SU-DHL-6 (cell line): ENCODE results near the gene CYBA.

Experiments used
- H2AFZ ChIP-seq: fragments of 200-600 bp; sonication (generic); 2 replicates; pipeline ENCODE4 v1.6.1; 2014; ENCODE audit warnings: low read depth, mild to moderate bottlenecking, moderate library complexity, mixed read lengths, antibody characterized with exemption, low read length; ENCODE audit not compliant: severe bottlenecking
- H3F3A ChIP-seq: fragments of 200-600 bp; shearing (Covaris generic); 2 replicates; pipeline ENCODE4 v1.6.0; 2016; ENCODE audit warnings: antibody characterized with exemption, mild to moderate bottlenecking; ENCODE audit not compliant: insufficient read depth
- H3K27ac ChIP-seq: fragments of 200-600 bp; sonication (generic); 2 replicates; pipeline ENCODE4 v1.5.1; 2016; ENCODE audit warnings: low read depth, mild to moderate bottlenecking, low read length, moderate library complexity, mixed read lengths
- H3K27me3 ChIP-seq: fragments of 200-600 bp; sonication (generic), shearing (Covaris generic); 2 replicates; pipeline ENCODE4 v1.6.0; 2014; ENCODE audit warnings: mild to moderate bottlenecking, low read length
- H3K36me3 ChIP-seq: fragments of 200-600 bp; sonication (generic); 2 replicates; pipeline ENCODE4 v1.6.1; 2014; ENCODE audit warnings: mild to moderate bottlenecking, low read length, mixed read lengths
- H3K4me2 ChIP-seq: fragments of 300-600, 200-600 bp; shearing (Covaris generic), sonication (generic); 2 replicates; pipeline ENCODE4 v1.6.0; 2014; ENCODE audit warnings: low read length, low read depth, mild to moderate bottlenecking; ENCODE audit not compliant: poor library complexity, severe bottlenecking
- H3K4me3 ChIP-seq: fragments of 200-600 bp; sonication (generic); 2 replicates; pipeline ENCODE4 v1.5.1; 2014; ENCODE audit warnings: antibody characterized with exemption, low read length, mild to moderate bottlenecking, mixed read lengths; ENCODE audit not compliant: insufficient read depth, poor library complexity, severe bottlenecking
- H3K79me2 ChIP-seq: fragments of 200-600 bp; sonication (generic); 2 replicates; pipeline ENCODE4 v1.6.1; 2014; ENCODE audit warnings: mild to moderate bottlenecking, low read length, moderate library complexity; ENCODE audit not compliant: insufficient read depth
- H3K9ac ChIP-seq: fragments of 200-600 bp; sonication (generic); 2 replicates; pipeline ENCODE4 v1.7.0; 2014; ENCODE audit warnings: mild to moderate bottlenecking, low read length
- H3K9me2 ChIP-seq: fragments of 200-600 bp; sonication (generic); replicated peaks from 2 replicates; pipeline ENCODE4 v1.6.1; 2014; ENCODE audit warnings: low read length; ENCODE audit not compliant: insufficient read depth
- H3K9me3 ChIP-seq: fragments of 200-600 bp; sonication (generic); 2 replicates; pipeline ENCODE4 v1.6.1; 2014; ENCODE audit warnings: low read length, mixed read lengths; ENCODE audit not compliant: insufficient read depth
- H4K20me1 ChIP-seq: fragments of 200-600 bp; sonication (generic); 2 replicates; pipeline ENCODE4 v1.6.1; 2014; ENCODE audit warnings: low read depth, mild to moderate bottlenecking, antibody characterized with exemption, low read length, moderate library complexity, mixed read lengths
- CTCF ChIP-seq: fragments of 200-600 bp; sonication (generic); IDR thresholded peaks from one replicate; pipeline ENCODE4 v1.5.1; 2017; ENCODE audit warnings: antibody characterized with exemption, mild to moderate bottlenecking, low read length, moderate library complexity; ENCODE audit not compliant: insufficient read depth, poor library complexity, severe bottlenecking
- EZH2phosphoT487 ChIP-seq: fragments of 200-600 bp; sonication (generic), shearing (Covaris generic); conservative IDR thresholded peaks from 2 replicates; pipeline ENCODE4 v1.6.1; 2018; ENCODE audit warnings: mild to moderate bottlenecking, antibody characterized with exemption, low read length, moderate library complexity, mixed read lengths

Gene CYBA

GRCh38 chr16:88695753-88696152, 44.9 kb upstream of the CYBA start:
- Histone ChIP-seq H2AFZ (no peak overlapping the region), H3K36me3 (no peaks in the 10 kb centered on the region), H3K79me2 (no peaks in the 10 kb centered on the region), H3K9me3 (no peaks in the 10 kb centered on the region), H3F3A (no peaks in the 10 kb centered on the region), H3K9me2 (no peaks in the 10 kb centered on the region), H4K20me1 (no peaks in the 10 kb centered on the region), H3K4me3 (no peak overlapping the region), H3K27ac (no peak overlapping the region), H3K4me2 (no peak overlapping the region), H3K27me3 (no peaks in the 10 kb centered on the region), H3K9ac (no peak overlapping the region)
- TF ChIP-seq EZH2phosphoT487 (no peak), CTCF (no peak)

GRCh38 chr16:88695218-88695617, 44.4 kb upstream of the CYBA start:
- no peaks in the 10 kb centered on the region for H3K9me2 ChIP-seq
- H3K4me3 ChIP-seq: no peak overlapping the region
- H3K4me2 ChIP-seq: no peak overlapping the region
- H3K27me3 ChIP-seq: no peaks in the 10 kb centered on the region
- no peak overlapping the region for H2AFZ ChIP-seq
- no peaks in the 10 kb centered on the region for H4K20me1 ChIP-seq
- H3K27ac ChIP-seq: no peak overlapping the region
- no peaks in the 10 kb centered on the region for H3K9me3 ChIP-seq
- no peak for TF ChIP-seq CTCF
- no peak for TF ChIP-seq EZH2phosphoT487
- no peak overlapping the region for H3K9ac ChIP-seq
- H3K36me3 ChIP-seq: no peaks in the 10 kb centered on the region
- H3K79me2 ChIP-seq: no peaks in the 10 kb centered on the region
- no peaks in the 10 kb centered on the region for H3F3A ChIP-seq

- H3K27me3 ChIP-seq: no peaks in the 10 kb centered on the region
- no peaks in the 10 kb centered on the region for H3F3A ChIP-seq
- H4K20me1 ChIP-seq: no peaks in the 10 kb centered on the region
- H3K79me2 ChIP-seq: no peaks in the 10 kb centered on the region
- H3K4me3 ChIP-seq: no peak overlapping the region
- no peaks in the 10 kb centered on the region for H3K36me3 ChIP-seq
- no peak overlapping the region for H3K9ac ChIP-seq
- H2AFZ ChIP-seq: no peak overlapping the region
- no peaks in the 10 kb centered on the region for H3K9me2 ChIP-seq
- H3K4me2 ChIP-seq: no peak overlapping the region
- H3K9me3 ChIP-seq: no peaks in the 10 kb centered on the region
- TF ChIP-seq CTCF (no peak), EZH2phosphoT487 (no peak)
- H3K27ac ChIP-seq: no peak overlapping the region
Observed at GRCh38 chr16:88694221-88695087, 43.6 kb upstream of the CYBA start.
